D721Med (cell line): ENCODE results near the gene DTX2.
"Not testable (repeated sequence)": the region's sequence is repeated elsewhere in the genome, so short reads cannot be mapped to it uniquely, and the experiment has no call there.

Experiments used
- DNase-seq: peaks from one replicate; pipeline ENCODE4 v3.0.0; 2011; ENCODE audit warnings: low spot score; ENCODE audit not compliant: insufficient read length
- FAIRE-seq: peaks from 2 replicates; lab custom pipeline; 2011; peaks lifted over from hg19 to GRCh38; lab: Jason Lieb, UNC
- CTCF ChIP-seq: IDR thresholded peaks from 2 replicates; pipeline ENCODE4 v1.5.1; 2012; ENCODE audit warnings: mild to moderate bottlenecking, control low read depth; ENCODE audit not compliant: insufficient read depth; ENCODE audit errors: missing control alignments

Gene DTX2

GRCh38 chr7:76461464-76462101 lies at the start of gene DTX2:
Gene DTX2 (plus strand): TSS chr7:76461709. CDS start chr7:76480510, 18,801 bp downstream.
- FAIRE-seq, DNase-seq: not testable (repeated sequence)

- no peak for DNase-seq
- no peak for FAIRE-seq
These were observed 49.3 kb upstream of the DTX2 start for GRCh38 chr7:76412249-76412648.

GRCh38 chr7:76417654-76418310 lies 43.7 kb upstream of the DTX2 start:
- not testable (repeated sequence) for DNase-seq, FAIRE-seq

More at GRCh38 chr7:76412249-76412648, 49.3 kb upstream of the DTX2 start:
- TF ChIP-seq CTCF: no peak

- not testable (repeated sequence) for FAIRE-seq, DNase-seq
These were observed 40.4 kb upstream of the DTX2 start for GRCh38 chr7:76421097-76421496.

GRCh38 chr7:76423666-76424412 lies 37.7 kb upstream of the DTX2 start:
- DNase-seq: no peak
- TF ChIP-seq CTCF: no peak
- FAIRE-seq: no peak

GRCh38 chr7:76424413-76425111 lies 36.9 kb upstream of the DTX2 start, which contains the start of gene ZP3:
Gene ZP3 (plus strand): TSS chr7:76424950. CDS start chr7:76424965, 15 bp downstream.
- no peak for FAIRE-seq
- TF ChIP-seq CTCF: no peak
- DNase-seq: no peak

GRCh38 chr7:76425156-76425555 lies 36.4 kb upstream of the DTX2 start:
- no peak for FAIRE-seq
- DNase-seq: no peak
- no peak for TF ChIP-seq CTCF

GRCh38 chr7:76425558-76425957 lies 36.0 kb upstream of the DTX2 start:
- FAIRE-seq, DNase-seq: not testable (repeated sequence)
